ENCODE data around the gene JAZF1. TPM values are rescaled to one million over a fixed set of nuclear protein-coding genes. Genes with fewer than 3 reads are reported as not detected.

Gene JAZF1
- total RNA-seq, 1 experiment from 2014 or later, result 9.1 TPM

DNA sequence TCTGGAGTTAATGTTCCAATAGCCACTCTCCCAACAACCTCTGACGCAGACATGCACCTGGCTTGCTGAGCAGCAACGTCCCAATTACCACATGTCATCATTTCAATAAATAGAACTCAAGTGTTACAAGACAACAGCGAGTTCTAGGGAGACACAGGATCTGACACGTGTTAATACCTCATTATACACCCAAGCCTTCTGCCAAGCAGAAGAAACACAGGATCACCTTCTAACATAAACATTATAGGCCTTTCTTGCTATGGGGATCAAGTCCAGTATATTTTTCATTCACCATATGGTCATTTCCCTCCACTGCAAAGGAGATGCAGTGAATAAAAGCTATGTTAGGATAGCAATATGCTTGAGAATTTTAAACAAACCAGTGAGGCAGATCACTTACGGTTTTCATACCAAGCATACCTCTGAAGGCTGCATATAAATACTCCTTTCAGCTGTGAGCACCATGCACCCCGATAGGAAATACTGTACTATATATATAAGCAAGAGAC, 74.2 kb downstream of the JAZF1 start:
- no peak overlapping the region for H3K4me3 Mint-ChIP-seq
- H3K14ac ChIP-seq (ENCODE audit: insufficient read depth, low read length), result no peak overlapping the region
- no peak overlapping the region for H2BK12ac ChIP-seq (ENCODE audit: insufficient read length, low read depth, low read length)
- no peak overlapping the region for H4K91ac ChIP-seq (ENCODE audit: insufficient read length, low read depth, low read length)
- H2AK5ac ChIP-seq (ENCODE audit: insufficient read length, low read length), result no peak overlapping the region
- no peak overlapping the region for H4K5ac ChIP-seq (ENCODE audit: insufficient read length, low read depth, low read length)
- H3K18ac ChIP-seq (ENCODE audit: insufficient read length, low read depth, low read length), result no peak overlapping the region
- H3K4me1 ChIP-seq (ENCODE audit: insufficient read depth, low read length), result peaks cover 3% of the 10 kb centered on the region; the same call in 1 of the 2 replicates
- H2AFZ ChIP-seq (ENCODE audit: low read length), result no peak overlapping the region
- H2BK15ac ChIP-seq (ENCODE audit: low read depth, low read length), result no peak overlapping the region
- no peak overlapping the region for H3K27ac Mint-ChIP-seq
- peaks cover 7 to 34% of the 10 kb centered on the region in 2 experiments; a peak in 3 of 4 replicates for H3K4me1 Mint-ChIP-seq
- H3K27me3 ChIP-seq (ENCODE audit: insufficient read depth, low read length), result no peaks in the 10 kb centered on the region
- H3K23ac ChIP-seq (ENCODE audit: insufficient read length, low read depth, low read length), result no peak overlapping the region
- no peak overlapping the region for H2BK5ac ChIP-seq (ENCODE audit: insufficient read length, low read length)
- TF ChIP-seq, protein P1, sequence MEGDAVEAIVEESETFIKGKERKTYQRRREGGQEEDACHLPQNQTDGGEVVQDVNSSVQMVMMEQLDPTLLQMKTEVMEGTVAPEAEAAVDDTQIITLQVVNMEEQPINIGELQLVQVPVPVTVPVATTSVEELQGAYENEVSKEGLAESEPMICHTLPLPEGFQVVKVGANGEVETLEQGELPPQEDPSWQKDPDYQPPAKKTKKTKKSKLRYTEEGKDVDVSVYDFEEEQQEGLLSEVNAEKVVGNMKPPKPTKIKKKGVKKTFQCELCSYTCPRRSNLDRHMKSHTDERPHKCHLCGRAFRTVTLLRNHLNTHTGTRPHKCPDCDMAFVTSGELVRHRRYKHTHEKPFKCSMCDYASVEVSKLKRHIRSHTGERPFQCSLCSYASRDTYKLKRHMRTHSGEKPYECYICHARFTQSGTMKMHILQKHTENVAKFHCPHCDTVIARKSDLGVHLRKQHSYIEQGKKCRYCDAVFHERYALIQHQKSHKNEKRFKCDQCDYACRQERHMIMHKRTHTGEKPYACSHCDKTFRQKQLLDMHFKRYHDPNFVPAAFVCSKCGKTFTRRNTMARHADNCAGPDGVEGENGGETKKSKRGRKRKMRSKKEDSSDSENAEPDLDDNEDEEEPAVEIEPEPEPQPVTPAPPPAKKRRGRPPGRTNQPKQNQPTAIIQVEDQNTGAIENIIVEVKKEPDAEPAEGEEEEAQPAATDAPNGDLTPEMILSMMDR (conservative IDR thresholded peaks at IDR 0.05), result no peak
- no peaks in the 10 kb centered on the region for H3K79me1 ChIP-seq (ENCODE audit: insufficient read depth, low read depth, low read length, poor library complexity, severe bottlenecking)
- H3K79me2 ChIP-seq (ENCODE audit: insufficient read depth, low read length), result 0 out of 2 replicates have a peak, but pooled peaks cover 3% of the 10 kb centered on the region
- no peak overlapping the region for H4K8ac ChIP-seq (replicated peaks; ENCODE audit: insufficient read length, low read depth, low read length)
- WGBS (ENCODE audit: extremely low coverage, insufficient read length, low lambda C conversion rate), result no CpG with 5 or more reads among the region's 6 CpGs
- H3K56ac ChIP-seq (ENCODE audit: insufficient read length, low read depth, low read length), result no peak overlapping the region
- H3T11ph ChIP-seq (ENCODE audit: low read length), result no peak overlapping the region
- H3K4me2 ChIP-seq (ENCODE audit: insufficient read depth, insufficient read length, low read length), result no peak overlapping the region
- H3K4ac ChIP-seq (ENCODE audit: low read depth, low read length), result no peak overlapping the region
- H3K27ac ChIP-seq (ENCODE audit: insufficient read length, low read depth, low read length), result no peak overlapping the region
- no peak overlapping the region for H2BK20ac ChIP-seq (ENCODE audit: low read depth, low read length, poor library complexity, severe bottlenecking)
- H3K9me3 ChIP-seq (ENCODE audit: control insufficient read depth, low read depth, low read length), result no peaks in the 10 kb centered on the region
- no peaks in the 10 kb centered on the region for H3K27me3 Mint-ChIP-seq (ENCODE audit: low read depth)
- DNase-seq, result no peak
- no peaks in the 10 kb centered on the region; a peak in 3 of 7 replicates for H3K36me3 Mint-ChIP-seq (ENCODE audit: insufficient read depth in 1 of 3, low read depth in 3 of 3)
- no peak overlapping the region for H2BK120ac ChIP-seq (ENCODE audit: low read depth, low read length, poor library complexity, severe bottlenecking)
- H3K9me3 Mint-ChIP-seq, result no peaks in the 10 kb centered on the region
- H4K20me1 ChIP-seq (ENCODE audit: control insufficient read depth, insufficient read depth, insufficient read length), result no peaks in the 10 kb centered on the region
- no peak overlapping the region for H3K9ac ChIP-seq (ENCODE audit: extremely low read depth, insufficient read length, low read length)
- no peaks in the 10 kb centered on the region for H3K23me2 ChIP-seq (ENCODE audit: insufficient read length, low read depth, low read length, poor library complexity, severe bottlenecking)
